ENCODE results near the gene WWTR1.

Gene WWTR1

GRCh38 chr3:149620291-149621020, 37.4 kb downstream of the WWTR1 start:
- DNase-seq = no peak

- no peak for DNase-seq
Measured at GRCh38 chr3:149619136-149619535, 38.7 kb downstream of the WWTR1 start.

GRCh38 chr3:149618151-149619123, 39.4 kb downstream of the WWTR1 start:
- no peak for DNase-seq

- DNase-seq = no peak
Measured at GRCh38 chr3:149615731-149616221, 42.0 kb downstream of the WWTR1 start.

- no peak for DNase-seq
Measured at GRCh38 chr3:149613988-149614387, 43.8 kb downstream of the WWTR1 start.

GRCh38 chr3:149612456-149612855, 45.4 kb downstream of the WWTR1 start:
- DNase-seq = no peak

GRCh38 chr3:149611149-149611548, 46.7 kb downstream of the WWTR1 start:
- no peak for DNase-seq

GRCh38 chr3:149610351-149611105, 47.3 kb downstream of the WWTR1 start:
- DNase-seq = no peak

- no peak for DNase-seq
Measured at GRCh38 chr3:149609595-149609994, 48.2 kb downstream of the WWTR1 start.

GRCh38 chr3:149608987-149609386, 48.8 kb downstream of the WWTR1 start:
- DNase-seq = no peak

GRCh38 chr3:149605902-149606301, 51.9 kb downstream of the WWTR1 start:
- no peak for DNase-seq

- no peak for DNase-seq
Measured at GRCh38 chr3:149604125-149604875, 53.5 kb downstream of the WWTR1 start.

GRCh38 chr3:149603126-149604074, 54.4 kb downstream of the WWTR1 start:
- no peak for DNase-seq

GRCh38 chr3:149600634-149601033, 57.2 kb downstream of the WWTR1 start:
- no peak for DNase-seq

- no peak for DNase-seq
Measured at GRCh38 chr3:149599236-149599635, 58.6 kb downstream of the WWTR1 start.

GRCh38 chr3:149596134-149596770, 61.6 kb downstream of the WWTR1 start:
- DNase-seq = no peak

- no peak for DNase-seq
Measured at GRCh38 chr3:149593418-149594160, 64.2 kb downstream of the WWTR1 start.

- DNase-seq = no peak
Measured at GRCh38 chr3:149592758-149593240, 65.0 kb downstream of the WWTR1 start.

GRCh38 chr3:149590691-149591441, 67.0 kb downstream of the WWTR1 start:
- no peak for DNase-seq

Measured in activated CD4-positive, alpha-beta T cell treated with anti-CD3 and anti-CD28 coated beads, Interleukin-2, amount 50 U/mL, for 4 hours (primary cell).